GM21528 (cell line): ENCODE measurements around the gene COX6B1.
A peak's percentile ranks its signal among the peaks of the same experiment; 100 is the strongest.
"Not testable (repeated sequence)": the region's sequence is repeated elsewhere in the genome, so short reads cannot be mapped to it uniquely, and the experiment has no call there.

Experiments used
- ATAC-seq: cut with Tn5 transposase; IDR thresholded peaks from one replicate; pipeline ENCODE4 v1.9.1; 2021; ENCODE audit warnings: mild to moderate bottlenecking, moderate library complexity; ENCODE audit not compliant: unreplicated experiment, low FRiP score

COX6B1 gene

DNA sequence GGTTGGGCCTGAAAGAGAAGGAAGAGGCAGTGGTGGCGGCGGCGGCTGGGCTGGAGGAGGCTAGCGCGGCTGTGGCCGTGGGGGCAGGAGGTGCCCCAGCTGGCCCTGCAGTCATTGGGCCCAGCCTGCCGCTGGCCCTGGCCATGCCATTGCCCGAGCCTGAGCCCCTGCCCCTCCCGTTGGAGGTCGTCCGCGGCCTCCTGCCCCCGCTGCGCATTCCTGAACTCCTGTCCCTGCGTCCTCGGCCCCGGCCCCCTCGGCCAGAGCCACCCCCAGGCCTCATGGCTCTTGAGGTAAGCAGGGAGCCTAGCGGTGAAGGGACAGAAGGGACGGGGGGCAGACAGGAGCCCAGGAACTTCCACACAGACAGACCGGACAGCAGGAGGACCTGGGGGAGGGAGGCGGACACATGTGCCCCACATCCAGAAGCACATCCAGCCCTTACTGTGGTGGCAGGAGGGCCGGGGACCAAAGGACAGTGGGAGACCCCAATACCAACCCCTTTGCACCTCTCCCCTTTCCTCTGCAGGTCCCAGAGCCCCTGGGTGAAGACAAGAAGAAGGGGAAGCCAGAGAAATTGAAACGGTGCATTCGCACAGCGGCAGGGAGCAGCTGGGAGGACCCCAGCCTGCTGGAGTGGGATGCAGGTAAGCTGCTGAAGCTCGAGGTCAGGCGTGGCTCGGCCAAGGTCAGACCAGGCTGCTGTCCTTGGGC, 14.2 kb upstream of the COX6B1 start:
- no peak for ATAC-seq

DNA sequence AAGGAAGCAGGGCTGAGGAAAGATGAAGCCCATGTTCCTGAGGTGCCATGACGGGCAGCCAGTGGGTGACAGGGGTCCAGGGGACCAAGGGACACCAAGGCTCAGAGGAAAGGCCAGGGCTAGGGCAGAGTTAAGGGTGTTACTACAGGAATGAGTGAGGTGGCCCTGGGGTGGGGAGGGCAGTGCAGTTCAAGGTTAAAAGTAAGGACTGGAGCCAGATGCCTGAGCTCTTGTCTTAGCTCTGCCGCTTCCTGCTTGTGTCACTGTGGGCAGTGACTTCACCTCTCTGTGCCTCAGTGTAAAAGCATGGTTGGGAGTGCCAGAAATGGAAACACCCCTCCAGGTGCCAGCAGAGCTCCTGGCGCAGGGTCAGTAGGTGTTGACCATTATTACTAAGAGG, 11.5 kb upstream of the COX6B1 start:
- no peak for ATAC-seq

DNA sequence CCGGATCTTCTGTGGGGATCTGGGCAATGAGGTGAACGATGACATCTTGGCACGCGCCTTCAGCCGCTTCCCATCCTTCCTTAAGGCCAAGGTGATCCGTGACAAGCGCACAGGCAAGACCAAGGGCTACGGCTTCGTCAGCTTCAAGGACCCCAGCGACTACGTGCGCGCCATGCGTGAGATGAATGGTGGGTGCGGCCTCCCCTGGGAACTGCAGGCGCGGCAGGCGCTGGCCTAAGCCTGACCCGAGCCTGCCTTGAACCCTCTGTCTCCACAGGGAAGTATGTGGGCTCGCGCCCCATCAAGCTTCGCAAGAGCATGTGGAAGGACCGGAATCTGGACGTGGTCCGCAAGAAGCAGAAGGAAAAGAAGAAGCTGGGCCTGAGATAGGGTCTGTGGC, 11.0 kb upstream of the COX6B1 start:
- ATAC-seq = no peak

DNA sequence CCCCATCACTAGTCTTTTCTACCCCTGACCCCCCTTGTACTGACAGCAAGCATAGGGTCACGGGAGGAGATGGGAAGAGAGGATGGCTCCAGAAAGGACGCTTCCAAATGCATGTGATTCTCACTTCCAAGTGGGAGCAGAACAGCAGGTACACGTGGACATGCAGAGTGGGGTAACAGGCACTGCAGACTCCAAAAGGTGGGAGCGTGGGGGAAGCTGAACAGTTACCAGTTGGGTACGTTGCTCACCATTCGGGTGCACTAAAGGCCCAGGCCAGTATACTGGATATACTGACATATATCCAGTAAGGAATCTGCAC, 8.8 kb upstream of the COX6B1 start:
- ATAC-seq = no peak

DNA sequence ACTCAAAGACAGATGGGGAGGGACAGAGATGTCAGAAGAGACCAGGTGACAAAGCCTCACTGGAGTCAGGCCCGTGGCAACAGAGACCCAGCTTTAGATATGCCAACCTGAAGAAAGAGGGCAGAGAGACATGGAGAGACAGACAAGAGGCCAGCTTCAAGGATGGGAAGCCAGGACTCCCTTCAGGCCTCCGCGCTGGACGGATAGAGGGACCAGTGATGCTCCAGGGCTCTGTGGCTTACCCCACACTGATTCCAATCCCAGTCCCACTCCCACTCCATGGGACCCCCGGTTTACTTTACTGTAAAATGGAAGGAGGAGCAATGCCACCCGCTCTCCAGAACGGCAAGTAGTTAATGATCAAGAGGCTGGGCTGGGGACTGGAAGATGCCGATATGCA, 8.3 kb upstream of the COX6B1 start:
- no peak for ATAC-seq

DNA sequence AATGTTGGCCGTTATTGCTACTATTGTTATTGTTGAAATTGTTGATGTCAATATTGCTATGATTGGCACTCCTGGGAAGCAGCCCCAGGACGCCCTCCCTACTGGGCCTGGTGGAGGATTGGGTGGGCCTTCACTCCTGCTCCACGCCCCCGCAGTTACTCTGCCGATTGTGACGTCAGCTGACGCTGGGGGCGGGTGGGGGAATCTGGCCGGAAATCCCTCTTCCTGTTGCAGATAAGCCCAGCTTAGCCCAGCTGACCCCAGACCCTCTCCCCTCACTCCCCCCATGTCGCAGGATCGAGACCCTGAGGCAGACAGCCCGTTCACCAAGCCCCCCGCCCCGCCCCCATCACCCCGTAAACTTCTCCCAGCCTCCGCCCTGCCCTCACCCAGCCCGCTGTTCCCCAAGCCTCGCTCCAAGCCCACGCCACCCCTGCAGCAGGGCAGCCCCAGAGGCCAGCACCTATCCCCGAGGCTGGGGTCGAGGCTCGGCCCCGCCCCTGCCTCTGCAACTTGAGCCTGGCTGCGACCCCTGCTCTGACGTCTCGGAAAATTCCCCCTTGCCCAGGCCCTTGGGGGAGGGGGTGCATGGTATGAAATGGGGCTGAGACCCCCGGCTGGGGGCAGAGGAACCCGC, 6.5 kb upstream of the COX6B1 start, which contains the start of gene ETV2:
TSS of gene ETV2 (plus strand) at position 231 of the 637 bp plus-strand sequence. CDS start 716 bp downstream, outside the sequence.
- ATAC-seq = no peak

DNA sequence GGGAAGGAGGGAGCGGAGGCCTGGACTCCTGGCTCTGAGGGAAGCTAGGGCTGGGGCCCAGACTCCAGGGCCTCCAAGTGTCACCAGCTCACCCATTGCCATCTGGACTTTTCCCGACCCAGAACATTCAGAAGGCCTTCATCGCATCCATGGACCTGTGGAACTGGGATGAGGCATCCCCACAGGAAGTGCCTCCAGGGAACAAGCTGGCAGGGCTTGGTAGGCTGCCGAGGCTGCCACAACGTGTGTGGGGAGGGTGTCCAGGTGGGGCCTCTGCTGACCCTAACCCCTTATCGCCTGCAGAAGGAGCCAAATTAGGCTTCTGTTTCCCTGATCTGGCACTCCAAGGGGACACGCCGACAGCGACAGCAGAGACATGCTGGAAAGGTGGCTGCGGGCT, 5.8 kb upstream of the COX6B1 start:
- ATAC-seq = no peak

DNA sequence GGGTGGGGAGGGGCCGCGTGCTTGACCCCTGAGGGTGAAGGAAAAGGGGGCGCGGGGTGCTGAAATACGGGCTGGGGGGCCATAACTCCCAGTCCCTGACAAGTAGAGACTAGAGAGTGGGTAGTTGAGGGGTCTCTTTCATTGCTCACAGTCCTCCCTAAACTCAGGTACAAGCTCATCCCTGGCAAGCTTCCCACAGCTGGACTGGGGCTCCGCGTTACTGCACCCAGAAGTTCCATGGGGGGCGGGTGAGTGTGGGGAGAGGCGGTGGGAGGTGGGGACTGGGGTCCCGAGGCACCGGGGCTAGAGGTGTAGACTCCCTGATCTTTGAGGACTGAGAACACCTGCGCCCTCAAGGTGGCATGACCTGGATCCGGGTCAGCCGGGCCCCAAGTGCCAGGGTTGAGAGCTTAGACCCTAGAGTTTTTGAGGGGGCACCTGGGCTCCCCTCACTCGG, 5.3 kb upstream of the COX6B1 start:
- no peak for ATAC-seq

DNA sequence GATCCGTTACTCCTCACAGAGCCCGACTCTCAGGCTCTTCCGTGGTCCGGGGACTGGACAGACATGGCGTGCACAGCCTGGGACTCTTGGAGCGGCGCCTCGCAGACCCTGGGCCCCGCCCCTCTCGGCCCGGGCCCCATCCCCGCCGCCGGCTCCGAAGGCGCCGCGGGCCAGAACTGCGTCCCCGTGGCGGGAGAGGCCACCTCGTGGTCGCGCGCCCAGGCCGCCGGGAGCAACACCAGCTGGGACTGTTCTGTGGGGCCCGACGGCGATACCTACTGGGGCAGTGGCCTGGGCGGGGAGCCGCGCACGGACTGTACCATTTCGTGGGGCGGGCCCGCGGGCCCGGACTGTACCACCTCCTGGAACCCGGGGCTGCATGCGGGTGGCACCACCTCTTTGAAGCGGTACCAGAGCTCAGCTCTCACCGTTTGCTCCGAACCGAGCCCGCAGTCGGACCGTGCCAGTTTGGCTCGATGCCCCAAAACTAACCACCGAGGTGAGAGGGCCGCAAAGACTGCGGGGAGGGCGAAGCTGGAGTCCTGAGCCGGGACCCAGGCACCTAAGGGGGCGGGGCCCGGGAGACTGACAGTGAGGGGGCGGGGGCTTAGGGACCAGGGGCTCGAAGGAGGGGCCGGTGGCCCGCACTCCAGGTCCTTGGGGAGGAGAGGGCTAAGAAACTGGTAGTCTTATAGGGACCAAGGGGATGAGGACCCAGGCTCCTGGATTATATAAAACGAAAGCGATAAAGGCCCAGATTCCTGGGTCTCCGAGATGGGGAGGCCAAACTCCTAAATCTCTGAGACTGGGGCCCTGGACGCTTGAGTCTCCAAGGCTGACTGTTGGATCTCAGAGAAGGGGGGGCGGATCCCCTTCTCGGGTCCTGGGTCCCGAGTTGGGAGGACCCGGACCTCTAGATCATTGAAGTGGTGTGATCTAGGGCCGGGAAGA, 4.6 kb upstream of the COX6B1 start:
- peak; percentile 35 for ATAC-seq

DNA sequence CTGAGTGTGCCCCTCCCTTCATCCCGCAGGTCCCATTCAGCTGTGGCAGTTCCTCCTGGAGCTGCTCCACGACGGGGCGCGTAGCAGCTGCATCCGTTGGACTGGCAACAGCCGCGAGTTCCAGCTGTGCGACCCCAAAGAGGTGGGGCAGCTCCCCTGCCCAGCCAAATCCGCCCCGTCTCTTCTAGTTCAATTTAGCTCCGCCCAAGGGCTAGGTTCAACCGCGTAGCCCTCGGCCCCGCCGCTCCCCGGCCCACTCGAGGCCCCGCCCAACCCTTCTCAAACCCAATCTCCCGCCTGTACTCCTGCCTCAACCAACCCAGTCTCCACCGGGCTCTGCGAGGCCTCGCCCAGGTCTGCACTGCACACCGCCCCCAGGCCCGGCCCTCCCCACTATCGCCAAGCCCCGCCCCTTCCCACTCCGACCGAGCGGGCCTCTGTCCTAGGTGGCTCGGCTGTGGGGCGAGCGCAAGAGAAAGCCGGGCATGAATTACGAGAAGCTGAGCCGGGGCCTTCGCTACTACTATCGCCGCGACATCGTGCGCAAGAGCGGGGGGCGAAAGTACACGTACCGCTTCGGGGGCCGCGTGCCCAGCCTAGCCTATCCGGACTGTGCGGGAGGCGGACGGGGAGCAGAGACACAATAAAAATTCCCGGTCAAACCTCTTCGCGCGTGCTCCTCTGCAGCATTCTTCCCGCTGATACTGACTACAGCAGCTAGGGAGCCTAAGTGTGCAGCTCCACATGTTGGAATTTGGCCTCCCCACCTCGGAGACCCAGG, 3.7 kb upstream of the COX6B1 start:
- ATAC-seq = peak; percentile 62

DNA sequence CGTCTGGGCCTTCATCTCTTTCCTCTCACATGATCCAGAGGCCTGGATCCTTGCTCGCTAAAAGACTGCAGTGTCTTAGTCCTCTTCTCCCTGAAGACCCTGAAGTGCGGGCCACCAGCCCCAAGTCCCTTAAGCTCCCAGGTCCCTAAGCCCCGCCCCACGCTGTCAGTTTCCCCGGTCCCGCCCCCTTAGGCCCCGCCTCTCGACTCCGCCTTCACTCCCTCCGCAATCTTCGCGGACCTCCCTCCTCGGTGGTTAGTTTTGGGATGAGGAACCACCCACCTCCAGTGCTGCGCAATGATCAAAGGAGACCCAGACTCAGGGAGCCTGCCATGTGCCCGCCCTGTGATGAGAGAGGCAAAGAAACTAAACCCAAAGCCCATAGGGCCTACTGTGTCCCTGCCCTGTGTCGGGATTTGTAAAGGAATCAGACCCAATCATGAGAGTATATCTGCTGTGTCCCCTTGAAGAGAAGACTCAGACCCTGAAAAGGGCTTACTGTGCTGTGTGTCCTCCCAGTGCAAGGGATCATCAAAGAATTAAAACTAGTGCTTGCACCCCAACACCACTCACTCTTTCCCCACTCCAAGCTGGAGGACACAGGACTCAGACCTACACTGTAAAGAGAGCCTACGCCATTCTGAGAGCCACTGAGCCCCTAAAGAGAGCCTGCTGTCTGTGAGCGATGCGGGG, 3.0 kb upstream of the COX6B1 start:
- no peak for ATAC-seq

- ATAC-seq = no peak
These were observed 2.2 kb upstream of the COX6B1 start for GRCh38 chr19:35645680-35646511.

GRCh38 chr19:35650581-35650980, 2.5 kb downstream of the COX6B1 start:
- ATAC-seq = no peak

GRCh38 chr19:35654828-35655227, 6.7 kb downstream of the COX6B1 start:
- ATAC-seq = not testable (repeated sequence)

- ATAC-seq = no peak
These were observed 7.5 kb downstream of the COX6B1 start for GRCh38 chr19:35655600-35655999.

DNA sequence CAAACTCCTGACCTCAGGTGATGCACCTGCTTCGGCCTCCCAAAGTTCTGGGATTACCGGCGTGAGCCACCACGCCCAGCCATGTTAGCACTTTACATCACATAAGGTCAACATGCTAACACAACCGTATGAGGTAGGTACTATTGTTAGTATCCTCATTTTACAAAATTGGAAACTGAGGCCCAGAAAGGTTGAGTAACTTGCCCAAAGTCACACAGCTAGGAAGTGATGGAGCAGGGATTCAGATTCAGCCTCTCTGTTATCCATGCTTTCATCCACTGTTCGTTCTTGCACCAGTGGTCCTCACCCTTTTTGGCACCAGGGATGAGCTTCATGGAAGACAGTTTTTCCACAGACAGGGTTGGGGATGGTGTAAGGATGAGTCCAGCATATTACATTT, 8.6 kb downstream of the COX6B1 start:
- ATAC-seq = no peak

- ATAC-seq = no peak
These were observed 10.0 kb downstream of the COX6B1 start for GRCh38 chr19:35657904-35658700.

GRCh38 chr19:35661995-35662340, 13.8 kb downstream of the COX6B1 start:
- no peak for ATAC-seq
